ENCODE results near the gene SLC25A38.
A peak's percentile ranks its signal among the peaks of the same experiment; 100 is the strongest.

SLC25A38 gene

DNA sequence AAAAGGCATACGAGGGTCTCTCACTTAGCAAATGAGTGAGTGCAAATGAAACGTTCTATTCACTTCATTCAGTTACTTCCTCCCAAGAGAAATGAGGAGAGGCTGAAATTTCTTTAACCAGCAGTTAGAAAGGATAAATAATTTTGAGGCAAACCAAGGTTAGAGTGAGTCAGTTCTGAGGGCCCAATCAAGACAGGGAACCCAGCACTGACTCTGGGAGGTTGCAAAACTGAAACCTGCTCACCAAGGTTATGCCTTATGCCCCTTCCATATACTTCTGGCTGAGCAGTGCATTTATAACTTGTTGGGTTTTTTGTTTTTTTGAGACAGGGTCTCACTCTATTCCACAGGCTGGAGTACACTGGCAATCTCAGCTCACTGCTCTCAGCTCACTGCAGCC lies 18.8 kb downstream of the SLC25A38 start:
- no peaks in the 10 kb centered on the region for H3K27me3 ChIP-seq (ENCODE audit: insufficient read depth, poor library complexity, severe bottlenecking)
- no peak for TF ChIP-seq SPI1 (IDR thresholded peaks at IDR 0.05; ENCODE audit: borderline replicate concordance, low read depth)
- no peak for TF ChIP-seq GABPA (IDR thresholded peaks at IDR 0.05; ENCODE audit: low read depth)
- TF ChIP-seq POLR2AphosphoS5 (IDR thresholded peaks at IDR 0.05; ENCODE audit: low read depth), result no peak
- TF ChIP-seq, protein P1, sequence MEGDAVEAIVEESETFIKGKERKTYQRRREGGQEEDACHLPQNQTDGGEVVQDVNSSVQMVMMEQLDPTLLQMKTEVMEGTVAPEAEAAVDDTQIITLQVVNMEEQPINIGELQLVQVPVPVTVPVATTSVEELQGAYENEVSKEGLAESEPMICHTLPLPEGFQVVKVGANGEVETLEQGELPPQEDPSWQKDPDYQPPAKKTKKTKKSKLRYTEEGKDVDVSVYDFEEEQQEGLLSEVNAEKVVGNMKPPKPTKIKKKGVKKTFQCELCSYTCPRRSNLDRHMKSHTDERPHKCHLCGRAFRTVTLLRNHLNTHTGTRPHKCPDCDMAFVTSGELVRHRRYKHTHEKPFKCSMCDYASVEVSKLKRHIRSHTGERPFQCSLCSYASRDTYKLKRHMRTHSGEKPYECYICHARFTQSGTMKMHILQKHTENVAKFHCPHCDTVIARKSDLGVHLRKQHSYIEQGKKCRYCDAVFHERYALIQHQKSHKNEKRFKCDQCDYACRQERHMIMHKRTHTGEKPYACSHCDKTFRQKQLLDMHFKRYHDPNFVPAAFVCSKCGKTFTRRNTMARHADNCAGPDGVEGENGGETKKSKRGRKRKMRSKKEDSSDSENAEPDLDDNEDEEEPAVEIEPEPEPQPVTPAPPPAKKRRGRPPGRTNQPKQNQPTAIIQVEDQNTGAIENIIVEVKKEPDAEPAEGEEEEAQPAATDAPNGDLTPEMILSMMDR (IDR thresholded peaks at IDR 0.05; ENCODE audit: insufficient read depth, low read length), result no peak
- TF ChIP-seq, protein P2, sequence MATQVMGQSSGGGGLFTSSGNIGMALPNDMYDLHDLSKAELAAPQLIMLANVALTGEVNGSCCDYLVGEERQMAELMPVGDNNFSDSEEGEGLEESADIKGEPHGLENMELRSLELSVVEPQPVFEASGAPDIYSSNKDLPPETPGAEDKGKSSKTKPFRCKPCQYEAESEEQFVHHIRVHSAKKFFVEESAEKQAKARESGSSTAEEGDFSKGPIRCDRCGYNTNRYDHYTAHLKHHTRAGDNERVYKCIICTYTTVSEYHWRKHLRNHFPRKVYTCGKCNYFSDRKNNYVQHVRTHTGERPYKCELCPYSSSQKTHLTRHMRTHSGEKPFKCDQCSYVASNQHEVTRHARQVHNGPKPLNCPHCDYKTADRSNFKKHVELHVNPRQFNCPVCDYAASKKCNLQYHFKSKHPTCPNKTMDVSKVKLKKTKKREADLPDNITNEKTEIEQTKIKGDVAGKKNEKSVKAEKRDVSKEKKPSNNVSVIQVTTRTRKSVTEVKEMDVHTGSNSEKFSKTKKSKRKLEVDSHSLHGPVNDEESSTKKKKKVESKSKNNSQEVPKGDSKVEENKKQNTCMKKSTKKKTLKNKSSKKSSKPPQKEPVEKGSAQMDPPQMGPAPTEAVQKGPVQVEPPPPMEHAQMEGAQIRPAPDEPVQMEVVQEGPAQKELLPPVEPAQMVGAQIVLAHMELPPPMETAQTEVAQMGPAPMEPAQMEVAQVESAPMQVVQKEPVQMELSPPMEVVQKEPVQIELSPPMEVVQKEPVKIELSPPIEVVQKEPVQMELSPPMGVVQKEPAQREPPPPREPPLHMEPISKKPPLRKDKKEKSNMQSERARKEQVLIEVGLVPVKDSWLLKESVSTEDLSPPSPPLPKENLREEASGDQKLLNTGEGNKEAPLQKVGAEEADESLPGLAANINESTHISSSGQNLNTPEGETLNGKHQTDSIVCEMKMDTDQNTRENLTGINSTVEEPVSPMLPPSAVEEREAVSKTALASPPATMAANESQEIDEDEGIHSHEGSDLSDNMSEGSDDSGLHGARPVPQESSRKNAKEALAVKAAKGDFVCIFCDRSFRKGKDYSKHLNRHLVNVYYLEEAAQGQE (IDR thresholded peaks at IDR 0.05; ENCODE audit: insufficient replicate concordance, low read depth), result no peak
- no peak overlapping the region for H3K4me3 ChIP-seq (replicated peaks; ENCODE audit: insufficient read depth, low read length)
- no peak for DNase-seq (ENCODE audit: low read depth in 1 of 2, low spot score in 1 of 2)
- no peak overlapping the region for H3K27ac ChIP-seq (replicated peaks)

DNA sequence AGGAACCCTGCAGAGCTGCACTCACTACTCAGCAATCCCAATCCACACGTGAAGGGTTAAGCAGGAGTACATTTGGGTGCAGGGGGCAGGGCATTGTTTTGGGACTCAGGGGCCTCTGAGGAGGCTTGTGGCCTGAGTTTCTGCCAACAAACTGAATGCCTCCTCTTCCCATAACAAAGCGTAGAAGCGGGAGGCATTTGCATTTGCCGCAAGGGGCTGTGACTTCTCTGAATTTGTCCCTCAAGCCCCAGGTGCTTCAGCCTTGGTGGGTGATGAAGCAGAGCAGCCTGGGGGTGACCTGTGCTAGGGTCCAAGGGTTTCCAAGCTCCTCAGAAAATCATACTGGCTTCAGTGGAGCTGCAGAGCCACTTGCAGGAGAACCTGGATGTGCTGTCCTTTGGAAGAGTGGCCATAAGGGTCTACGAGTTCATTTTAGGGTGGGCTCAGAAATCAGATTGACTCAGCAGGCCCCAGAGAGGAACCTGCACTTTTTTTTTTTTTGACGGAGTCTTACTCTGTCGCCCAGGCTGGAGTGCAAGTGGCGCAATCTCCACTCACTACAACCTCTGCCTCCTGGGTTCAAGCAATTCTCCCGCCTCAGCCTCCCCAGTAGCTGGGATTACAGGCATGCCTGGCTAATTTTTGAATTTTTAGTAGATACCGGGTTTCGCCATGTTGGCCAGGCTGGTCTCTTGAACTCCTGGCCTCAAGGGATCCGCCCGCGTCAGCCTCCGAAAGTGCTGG lies 21.9 kb downstream of the SLC25A38 start:
- Histone ChIP-seq H3K27me3 (ENCODE audit: insufficient read depth, poor library complexity, severe bottlenecking) (no peaks in the 10 kb centered on the region), H3K4me3 (replicated peaks; ENCODE audit: insufficient read depth, low read length) (no peak overlapping the region), H3K27ac (replicated peaks) (peak overlapping the region; percentile 15; the same call in 1 of the 2 replicates)
- peak; percentile 3; the same call in 1 of the 2 replicates for TF ChIP-seq SPI1 (IDR thresholded peaks at IDR 0.05; ENCODE audit: borderline replicate concordance, low read depth)
- TF ChIP-seq, protein P2 (IDR thresholded peaks at IDR 0.05; ENCODE audit: insufficient replicate concordance, low read depth), result no peak
- peak in 1 of 2 experiments; percentile 47 for DNase-seq (ENCODE audit: low read depth in 1 of 2, low spot score in 1 of 2)

DNA sequence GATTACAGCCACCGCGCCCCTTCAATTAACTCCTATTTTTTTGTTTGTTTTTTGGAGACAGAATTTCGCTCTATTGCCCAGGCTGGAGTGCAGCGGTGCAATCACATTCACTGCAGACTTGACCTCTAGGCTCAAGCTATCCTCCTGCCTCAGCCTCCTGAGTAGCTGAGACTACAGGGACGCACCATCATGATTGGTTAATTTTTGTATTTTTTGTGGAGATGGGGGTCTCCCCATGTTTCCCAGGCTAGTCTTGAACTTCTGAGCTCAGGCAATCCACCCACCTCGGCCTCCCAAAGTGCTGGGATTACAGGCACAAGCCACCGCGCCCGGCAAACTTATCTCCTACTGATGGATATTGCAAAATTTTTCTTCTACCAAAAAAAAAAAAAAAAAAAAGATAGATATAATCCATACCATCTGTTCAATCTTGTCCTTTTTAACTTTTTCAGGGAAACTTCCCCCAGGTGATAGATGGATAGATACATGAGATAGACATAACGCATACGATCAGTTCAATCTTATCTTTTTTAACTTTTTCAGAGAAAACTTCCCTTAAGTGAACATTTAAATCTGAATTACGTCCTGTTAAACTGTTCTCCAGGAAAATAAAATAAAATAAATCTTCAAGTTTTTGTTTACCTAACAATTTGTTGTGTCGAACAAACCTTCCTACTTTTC lies 22.7 kb downstream of the SLC25A38 start:
- Histone ChIP-seq H3K27me3 (ENCODE audit: insufficient read depth, poor library complexity, severe bottlenecking) (no peaks in the 10 kb centered on the region), H3K27ac (replicated peaks) (peak overlapping the region; percentile 94), H3K4me3 (replicated peaks; ENCODE audit: insufficient read depth, low read length) (peak overlapping the region; percentile 75)
- DNase-seq (ENCODE audit: low read depth in 1 of 2, low spot score in 1 of 2), result no peak
- TF ChIP-seq, protein P1 (IDR thresholded peaks at IDR 0.05; ENCODE audit: insufficient read depth, low read length), result no peak
- TF ChIP-seq POLR2AphosphoS5 (IDR thresholded peaks at IDR 0.05; ENCODE audit: low read depth), result no peak
- TF ChIP-seq, protein P2 (IDR thresholded peaks at IDR 0.05; ENCODE audit: insufficient replicate concordance, low read depth), result no peak
- no peak for TF ChIP-seq SPI1 (IDR thresholded peaks at IDR 0.05; ENCODE audit: borderline replicate concordance, low read depth)
- no peak for TF ChIP-seq GABPA (IDR thresholded peaks at IDR 0.05; ENCODE audit: low read depth)

Measured in HL-60 (cell line).